Neural progenitor cell (in vitro differentiated cells): Measurements from ENCODE around the gene DARS1. TPM values are rescaled to one million over a fixed set of nuclear protein-coding genes. Genes with fewer than 3 reads are reported as not detected.

ENCODE experiments used
- DNase-seq: peaks from one replicate; pipeline ENCODE4 v3.0.0-alpha.2; 2016; ENCODE audit warnings: low spot score
- H2AFZ ChIP-seq: fragments of 200-600 bp; sonication (generic); replicated peaks from 2 replicates; pipeline ENCODE4 v1.6.1; 2016; ENCODE audit warnings: antibody characterized with exemption
- H3F3A ChIP-seq: fragments of 200-600 bp; sonication (generic); 2 replicates; pipeline ENCODE4 v1.6.1; 2016; ENCODE audit warnings: antibody characterized with exemption, low read depth
- H3K27ac ChIP-seq: fragments of 200-600 bp; sonication (generic); 2 replicates; pipeline ENCODE4 v1.5.1; 2016; ENCODE audit warnings: mild to moderate bottlenecking
- H3K27me3 ChIP-seq: fragments of 200-600 bp; sonication (generic); 2 replicates; pipeline ENCODE4 v1.6.1; 2016; ENCODE audit warnings: mild to moderate bottlenecking, moderate library complexity
- H3K36me3 ChIP-seq: fragments of 200-600 bp; sonication (generic); 2 replicates; pipeline ENCODE4 v1.5.1; 2016
- H3K4me1 ChIP-seq: fragments of 200-600 bp; sonication (generic); 2 replicates; pipeline ENCODE4 v1.6.1; 2016; ENCODE audit warnings: mixed run types
- H3K4me2 ChIP-seq: fragments of 200-600 bp; sonication (generic); 2 replicates; pipeline ENCODE4 v1.6.1; 2016
- H3K4me3 ChIP-seq: fragments of 200-600 bp; sonication (generic); 2 replicates; pipeline ENCODE4 v1.5.1; 2016
- H3K79me2 ChIP-seq: fragments of 200-600 bp; sonication (generic); 2 replicates; pipeline ENCODE4 v1.6.1; 2016; ENCODE audit warnings: low read depth
- H3K9ac ChIP-seq: fragments of 200-600 bp; sonication (generic); 2 replicates; pipeline ENCODE4 v1.6.1; 2016
- H3K9me3 ChIP-seq: fragments of 200-600 bp; sonication (generic); 2 replicates; pipeline ENCODE4 v1.5.1; 2016; ENCODE audit warnings: low read depth
- H4K20me1 ChIP-seq: fragments of 200-600 bp; sonication (generic); 2 replicates; pipeline ENCODE4 v1.6.1; 2016; ENCODE audit warnings: low read depth
- H3K27ac Mint-ChIP-seq: 3 replicates; pipeline ENCODE4 v1.8.0; 2021; ENCODE audit warnings: mixed read lengths
- H3K27me3 Mint-ChIP-seq: 2 replicates; pipeline ENCODE4 v1.8.0; 2022; ENCODE audit warnings: low read depth, mild to moderate bottlenecking, inconsistent platforms, moderate library complexity, mixed read lengths; ENCODE audit not compliant: insufficient read depth
- H3K36me3 Mint-ChIP-seq: 3 replicates; pipeline ENCODE4 v1.8.0; 2021; ENCODE audit warnings: mixed read lengths
- H3K4me1 Mint-ChIP-seq: 3 replicates; pipeline ENCODE4 v1.8.0; 2021; ENCODE audit warnings: mixed read lengths
- H3K4me3 Mint-ChIP-seq: 3 replicates; pipeline ENCODE4 v1.8.0; 2021; ENCODE audit warnings: mild to moderate bottlenecking, moderate library complexity, mixed read lengths
- H3K9me3 Mint-ChIP-seq: 3 replicates; pipeline ENCODE4 v1.8.0; 2020; ENCODE audit warnings: mixed read lengths
- CTCF ChIP-seq: fragments of 200-600 bp; sonication (generic); IDR thresholded peaks from 2 replicates; pipeline ENCODE4 v1.5.1; 2017; ENCODE audit warnings: antibody characterized with exemption, mild to moderate bottlenecking
- EZH2 ChIP-seq: fragments of 200-600 bp; sonication (generic); IDR thresholded peaks from 2 replicates; pipeline ENCODE4 v1.6.1; 2017; ENCODE audit warnings: antibody characterized with exemption, mild to moderate bottlenecking, moderate library complexity
- EZH2phosphoT487 ChIP-seq: fragments of 200-600 bp; sonication (generic); IDR thresholded peaks from 2 replicates; pipeline ENCODE4 v1.6.1; 2017; ENCODE audit warnings: antibody characterized with exemption
- total RNA-seq: library from RNA; depleted of rRNA; stranded (reverse); fragments of >200 nt; gene quantifications from 2 replicates; pipeline ENCODE4 v1.2.3, GENCODE V29; 2015; ENCODE audit warnings: low replicate concordance

DARS1 gene
- total RNA-seq, 1 donor from 2014 or later: 227 TPM

DNA sequence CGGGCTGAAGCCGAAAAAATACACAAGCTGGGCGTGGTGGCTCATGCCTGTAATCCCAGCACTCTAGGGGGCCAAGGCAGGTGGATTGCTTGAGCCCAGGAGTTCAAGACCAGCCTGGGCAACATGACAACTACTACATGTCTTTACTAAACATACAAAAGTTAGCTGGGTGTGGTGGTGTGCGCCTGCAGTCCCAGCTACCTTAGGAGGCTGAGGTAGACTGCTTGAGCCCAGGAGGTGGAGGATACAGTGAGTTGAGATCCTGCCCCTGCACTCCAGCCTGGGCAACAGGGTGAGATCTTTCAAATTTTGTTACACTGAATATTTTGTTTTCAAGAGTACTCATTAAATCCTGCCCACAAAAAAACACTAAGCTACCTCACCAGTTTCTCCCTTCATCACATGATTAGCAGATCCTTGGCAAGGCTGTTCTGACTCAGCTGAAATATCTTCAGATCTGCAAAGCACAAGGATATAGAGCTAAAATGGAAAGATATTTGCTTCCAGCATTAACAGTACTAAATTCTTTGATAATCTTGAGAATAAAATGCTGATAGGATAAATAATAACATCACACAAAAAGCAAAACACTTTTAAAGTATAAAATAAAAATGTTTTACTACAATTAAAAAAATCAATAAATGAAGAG, 81.0 kb downstream of the DARS1 start:
- H3K27ac ChIP-seq: peak overlapping the region; percentile 1
- no peaks in the 10 kb centered on the region for H4K20me1 ChIP-seq
- H3K27me3 Mint-ChIP-seq: peaks cover 2% of the 10 kb centered on the region
- no peaks in the 10 kb centered on the region for H3K9me3 Mint-ChIP-seq
- H3K4me1 Mint-ChIP-seq: no peaks in the 10 kb centered on the region
- H3K36me3 ChIP-seq: peaks cover 19% of the 10 kb centered on the region
- no peak overlapping the region for H3K9ac ChIP-seq
- no peak overlapping the region for H3K4me3 ChIP-seq
- H3K36me3 Mint-ChIP-seq: peaks cover 19% of the 10 kb centered on the region
- no peaks in the 10 kb centered on the region for H3K27me3 ChIP-seq
- H3K27ac Mint-ChIP-seq: no peak overlapping the region
- no peak overlapping the region for H2AFZ ChIP-seq
- peaks cover 3% of the 10 kb centered on the region for H3K4me1 ChIP-seq
- H3K79me2 ChIP-seq: no peaks in the 10 kb centered on the region
- no peaks in the 10 kb centered on the region for H3K9me3 ChIP-seq
- no peak for DNase-seq
- peaks cover 15% of the 10 kb centered on the region for H3F3A ChIP-seq
- no peak overlapping the region for H3K4me2 ChIP-seq
- H3K4me3 Mint-ChIP-seq: no peak overlapping the region
- TF ChIP-seq EZH2: no peak
- TF ChIP-seq CTCF: no peak
- TF ChIP-seq EZH2phosphoT487: no peak

DNA sequence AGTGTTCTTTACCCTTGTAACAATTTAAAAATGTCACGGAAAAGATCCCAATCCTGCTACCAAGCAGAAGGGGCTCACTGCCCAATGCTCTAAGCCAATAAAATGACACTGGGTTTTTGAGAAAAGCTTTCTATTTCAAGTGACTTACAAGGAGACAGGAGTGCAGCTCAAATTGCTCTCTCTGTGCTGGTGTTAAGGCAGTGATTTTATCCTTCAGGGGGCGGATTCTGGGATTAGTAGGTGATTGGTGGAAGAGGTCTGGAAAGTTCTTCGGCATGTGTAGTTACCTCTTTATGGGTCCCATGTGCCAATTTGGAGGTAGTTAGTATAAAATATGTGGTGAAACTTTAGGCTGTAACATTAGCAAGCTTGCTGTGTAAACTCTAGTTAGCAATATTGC, 81.8 kb downstream of the DARS1 start:
- peaks cover 15% of the 10 kb centered on the region for H3K36me3 ChIP-seq
- no peak overlapping the region for H3K4me3 Mint-ChIP-seq
- no peak for TF ChIP-seq CTCF
- TF ChIP-seq EZH2phosphoT487: no peak
- no peak for TF ChIP-seq EZH2

GRCh38 chr2:135899567-135899966, 85.9 kb downstream of the DARS1 start:
- no peak overlapping the region for H3K27ac Mint-ChIP-seq
- H3F3A ChIP-seq: peaks cover 11% of the 10 kb centered on the region
- TF ChIP-seq EZH2phosphoT487 (no peak), EZH2 (no peak), CTCF (no peak)

More for the DNA sequence above, 81.8 kb downstream of the DARS1 start:
- H3K9me3 Mint-ChIP-seq: no peaks in the 10 kb centered on the region
- H3F3A ChIP-seq: peaks cover 15% of the 10 kb centered on the region
- no peaks in the 10 kb centered on the region for H3K4me1 Mint-ChIP-seq
- H3K9me3 ChIP-seq: no peaks in the 10 kb centered on the region
- no peak overlapping the region for H3K27ac Mint-ChIP-seq
- no peaks in the 10 kb centered on the region for H3K79me2 ChIP-seq
- H2AFZ ChIP-seq: no peak overlapping the region
- H3K36me3 Mint-ChIP-seq: peaks cover 17% of the 10 kb centered on the region
- peak overlapping the region; percentile 59 for H3K27ac ChIP-seq
- peaks cover 3% of the 10 kb centered on the region for H3K4me1 ChIP-seq
- H3K4me3 ChIP-seq: no peak overlapping the region
- no peak overlapping the region for H3K4me2 ChIP-seq
- no peaks in the 10 kb centered on the region for H4K20me1 ChIP-seq
- peaks cover 2% of the 10 kb centered on the region for H3K27me3 Mint-ChIP-seq
- peak; percentile 27 for DNase-seq
- no peak overlapping the region for H3K9ac ChIP-seq
- no peaks in the 10 kb centered on the region for H3K27me3 ChIP-seq

More at GRCh38 chr2:135899567-135899966, 85.9 kb downstream of the DARS1 start:
- Histone ChIP-seq H3K4me1 (peaks cover 3% of the 10 kb centered on the region), H3K9ac (no peak overlapping the region), H3K36me3 (no peaks in the 10 kb centered on the region), H4K20me1 (no peaks in the 10 kb centered on the region), H3K79me2 (no peaks in the 10 kb centered on the region), H3K4me2 (no peak overlapping the region), H3K9me3 (no peaks in the 10 kb centered on the region), H2AFZ (no peak overlapping the region), H3K27me3 (no peaks in the 10 kb centered on the region), H3K4me3 (no peak overlapping the region), H3K27ac (no peak overlapping the region)
- Mint-ChIP-seq H3K4me3 (no peak overlapping the region), H3K4me1 (no peaks in the 10 kb centered on the region), H3K27me3 (no peaks in the 10 kb centered on the region), H3K36me3 (peaks cover 7% of the 10 kb centered on the region), H3K9me3 (no peaks in the 10 kb centered on the region)
- no peak for DNase-seq
